Measurements from ENCODE around the gene SRRM2.
"Not testable (repeated sequence)": the region's sequence is repeated elsewhere in the genome, so short reads cannot be mapped to it uniquely, and the experiment has no call there.

The SRRM2 gene

GRCh38 chr16:2715519-2715918 is 36.9 kb upstream of the SRRM2 start:
- DNase-seq = peak; percentile 84

GRCh38 chr16:2715966-2716885 is 36.2 kb upstream of the SRRM2 start:
- DNase-seq = no peak

- no peak for DNase-seq
Observed at GRCh38 chr16:2716948-2717347, 35.5 kb upstream of the SRRM2 start.

GRCh38 chr16:2717383-2718263 is 34.8 kb upstream of the SRRM2 start:
- DNase-seq = no peak

GRCh38 chr16:2719328-2720063 is 32.9 kb upstream of the SRRM2 start:
- no peak for DNase-seq

GRCh38 chr16:2720064-2720457 is 32.4 kb upstream of the SRRM2 start, which contains the start of gene PRSS27:
Gene PRSS27 (minus strand): TSS chr16:2720224. CDS start chr16:2720160, 64 bp downstream.
- no peak for DNase-seq

- DNase-seq = peak; percentile 79
Observed at GRCh38 chr16:2720719-2721633, 31.5 kb upstream of the SRRM2 start.

GRCh38 chr16:2721634-2722173 is 30.7 kb upstream of the SRRM2 start:
- DNase-seq = not testable (repeated sequence)

- no peak for DNase-seq
Observed at GRCh38 chr16:2724088-2724676, 28.3 kb upstream of the SRRM2 start.

- no peak for DNase-seq
Observed at GRCh38 chr16:2724816-2725348, 27.6 kb upstream of the SRRM2 start.

GRCh38 chr16:2726923-2727322 is 25.5 kb upstream of the SRRM2 start:
- DNase-seq = no peak

GRCh38 chr16:2728034-2728433 is 24.4 kb upstream of the SRRM2 start:
- DNase-seq = no peak

- no peak for DNase-seq
Observed at GRCh38 chr16:2734844-2735515, 17.5 kb upstream of the SRRM2 start.

GRCh38 chr16:2736476-2737237 is 15.8 kb upstream of the SRRM2 start:
- no peak for DNase-seq

- no peak for DNase-seq
Observed at GRCh38 chr16:2737238-2737605, 15.2 kb upstream of the SRRM2 start.

GRCh38 chr16:2737895-2738418 is 14.5 kb upstream of the SRRM2 start:
- DNase-seq = no peak

GRCh38 chr16:2738615-2739014 is 13.8 kb upstream of the SRRM2 start:
- DNase-seq = no peak

- no peak for DNase-seq
Observed at GRCh38 chr16:2739625-2740430, 12.6 kb upstream of the SRRM2 start.

Measured in activated CD8-positive, alpha-beta memory T cell treated with anti-CD3 and anti-CD28 coated beads, Interleukin-2, amount 50 U/mL, for 4 hours (primary cell).